Fibroblast of pulmonary artery (primary cell): ENCODE results near the gene CNTN2.

Experiments used
- DNase-seq: peaks from one replicate; pipeline ENCODE4 v3.0.0-alpha.2; 2010; ENCODE audit warnings: low read depth
- H3K4me3 ChIP-seq: replicated peaks from 2 replicates; pipeline ENCODE4 v1.5.1; 2011; ENCODE audit warnings: low read depth, mild to moderate bottlenecking, control low read depth, low read length, moderate library complexity
- TF ChIP-seq, protein P1 (sequence below): IDR thresholded peaks from 2 replicates; pipeline ENCODE4 v1.5.1; 2011; ENCODE audit warnings: mild to moderate bottlenecking, control low read depth, low read length, inconsistent platforms; ENCODE audit errors: missing control alignments

The CNTN2 gene

DNA sequence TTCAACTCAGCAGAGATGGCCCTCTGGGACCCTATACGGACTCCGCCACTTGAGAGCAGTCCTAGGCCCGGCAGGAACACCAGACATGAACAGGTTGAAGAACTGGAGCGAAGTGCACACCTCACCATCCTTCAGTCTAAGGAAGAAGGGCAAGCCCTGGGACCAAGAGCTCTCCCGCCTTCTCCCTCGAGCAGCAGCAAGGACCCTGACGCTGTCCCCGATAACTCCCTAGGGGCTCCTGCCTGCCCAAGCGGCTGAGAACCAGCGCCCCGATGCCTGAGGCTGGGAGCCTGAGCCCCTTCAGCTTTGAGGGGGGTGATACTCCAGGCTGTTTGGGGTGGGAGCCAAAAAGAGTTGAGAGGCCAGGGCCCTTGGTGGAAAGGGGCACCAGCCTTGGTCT lies 31.1 kb downstream of the CNTN2 start:
- H3K4me3 ChIP-seq: no peak overlapping the region
- TF ChIP-seq, protein P1, sequence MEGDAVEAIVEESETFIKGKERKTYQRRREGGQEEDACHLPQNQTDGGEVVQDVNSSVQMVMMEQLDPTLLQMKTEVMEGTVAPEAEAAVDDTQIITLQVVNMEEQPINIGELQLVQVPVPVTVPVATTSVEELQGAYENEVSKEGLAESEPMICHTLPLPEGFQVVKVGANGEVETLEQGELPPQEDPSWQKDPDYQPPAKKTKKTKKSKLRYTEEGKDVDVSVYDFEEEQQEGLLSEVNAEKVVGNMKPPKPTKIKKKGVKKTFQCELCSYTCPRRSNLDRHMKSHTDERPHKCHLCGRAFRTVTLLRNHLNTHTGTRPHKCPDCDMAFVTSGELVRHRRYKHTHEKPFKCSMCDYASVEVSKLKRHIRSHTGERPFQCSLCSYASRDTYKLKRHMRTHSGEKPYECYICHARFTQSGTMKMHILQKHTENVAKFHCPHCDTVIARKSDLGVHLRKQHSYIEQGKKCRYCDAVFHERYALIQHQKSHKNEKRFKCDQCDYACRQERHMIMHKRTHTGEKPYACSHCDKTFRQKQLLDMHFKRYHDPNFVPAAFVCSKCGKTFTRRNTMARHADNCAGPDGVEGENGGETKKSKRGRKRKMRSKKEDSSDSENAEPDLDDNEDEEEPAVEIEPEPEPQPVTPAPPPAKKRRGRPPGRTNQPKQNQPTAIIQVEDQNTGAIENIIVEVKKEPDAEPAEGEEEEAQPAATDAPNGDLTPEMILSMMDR: no peak
- DNase-seq: no peak

DNA sequence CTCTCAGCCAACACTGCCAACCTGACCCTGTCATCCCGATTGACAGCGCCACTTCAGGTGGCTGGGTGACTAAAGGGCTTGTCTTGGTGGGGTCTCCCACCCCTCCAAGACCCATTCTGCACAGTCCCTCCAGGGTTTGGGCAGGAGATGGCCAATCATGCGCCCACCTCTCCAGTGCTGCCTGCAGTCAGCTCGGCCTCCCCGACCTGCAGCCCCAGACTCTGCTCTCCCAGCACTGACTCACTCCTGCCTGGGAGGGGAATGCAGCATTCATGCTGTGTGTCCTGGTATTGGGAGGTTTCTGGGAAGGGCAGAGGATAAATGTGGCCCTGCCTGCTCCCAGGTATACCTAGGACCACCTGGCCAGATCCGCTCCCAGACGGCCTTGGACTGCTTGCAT lies 31.5 kb downstream of the CNTN2 start:
- no peak overlapping the region for H3K4me3 ChIP-seq
- no peak for DNase-seq
- TF ChIP-seq, protein P1: no peak

DNA sequence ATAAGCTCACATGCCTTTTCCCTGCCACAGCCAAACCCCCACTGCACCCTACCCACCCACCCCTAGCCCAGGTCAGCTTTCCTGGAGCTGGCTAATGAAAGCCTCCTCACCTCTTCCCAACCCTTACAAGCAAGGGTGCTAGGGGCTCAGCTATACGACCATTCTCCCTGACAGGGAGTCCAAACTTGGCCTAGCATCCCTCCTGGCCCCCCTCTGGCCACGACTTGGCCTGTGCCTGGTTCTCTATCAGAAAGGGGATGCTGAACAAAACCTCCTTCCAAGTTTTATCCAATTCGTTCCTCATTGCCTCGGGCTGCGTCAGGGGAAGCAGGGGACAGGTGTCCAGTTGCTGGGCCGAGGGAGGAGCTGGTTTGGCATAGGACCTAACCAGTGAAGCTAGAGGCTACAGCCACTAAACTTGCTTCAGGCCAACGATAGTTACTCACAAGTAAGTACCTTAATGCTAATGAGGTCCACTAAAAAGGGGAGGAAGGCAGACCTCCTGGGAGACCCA lies 32.7 kb downstream of the CNTN2 start:
- TF ChIP-seq, protein P1: no peak
- DNase-seq: no peak
- H3K4me3 ChIP-seq: no peak overlapping the region

DNA sequence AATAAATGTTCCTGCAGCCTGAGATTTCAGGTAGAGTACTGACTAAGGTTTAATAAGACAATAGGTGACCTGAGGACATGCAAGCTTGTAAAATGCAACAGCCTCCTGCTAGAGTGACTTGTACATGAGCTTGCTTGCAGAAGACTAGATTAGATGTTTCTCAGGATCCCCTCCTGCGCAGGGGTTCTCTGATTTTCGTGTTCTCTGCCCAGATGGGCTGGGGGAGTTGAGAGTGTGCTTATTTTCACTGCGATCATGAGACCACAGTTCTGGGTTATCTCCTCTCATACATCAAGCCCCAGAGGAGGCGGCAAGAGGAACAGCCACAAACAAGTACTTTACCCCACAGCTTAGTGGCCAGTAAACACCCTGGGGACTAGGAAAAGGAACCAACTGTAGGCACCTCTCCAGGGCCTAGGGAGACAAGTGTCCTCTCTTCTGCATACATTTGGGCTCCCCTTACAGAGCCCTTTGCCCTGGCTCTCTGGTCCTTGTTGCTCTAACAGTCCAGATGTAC lies 33.3 kb downstream of the CNTN2 start:
- DNase-seq: no peak
- TF ChIP-seq, protein P1: no peak
- H3K4me3 ChIP-seq: no peak overlapping the region

DNA sequence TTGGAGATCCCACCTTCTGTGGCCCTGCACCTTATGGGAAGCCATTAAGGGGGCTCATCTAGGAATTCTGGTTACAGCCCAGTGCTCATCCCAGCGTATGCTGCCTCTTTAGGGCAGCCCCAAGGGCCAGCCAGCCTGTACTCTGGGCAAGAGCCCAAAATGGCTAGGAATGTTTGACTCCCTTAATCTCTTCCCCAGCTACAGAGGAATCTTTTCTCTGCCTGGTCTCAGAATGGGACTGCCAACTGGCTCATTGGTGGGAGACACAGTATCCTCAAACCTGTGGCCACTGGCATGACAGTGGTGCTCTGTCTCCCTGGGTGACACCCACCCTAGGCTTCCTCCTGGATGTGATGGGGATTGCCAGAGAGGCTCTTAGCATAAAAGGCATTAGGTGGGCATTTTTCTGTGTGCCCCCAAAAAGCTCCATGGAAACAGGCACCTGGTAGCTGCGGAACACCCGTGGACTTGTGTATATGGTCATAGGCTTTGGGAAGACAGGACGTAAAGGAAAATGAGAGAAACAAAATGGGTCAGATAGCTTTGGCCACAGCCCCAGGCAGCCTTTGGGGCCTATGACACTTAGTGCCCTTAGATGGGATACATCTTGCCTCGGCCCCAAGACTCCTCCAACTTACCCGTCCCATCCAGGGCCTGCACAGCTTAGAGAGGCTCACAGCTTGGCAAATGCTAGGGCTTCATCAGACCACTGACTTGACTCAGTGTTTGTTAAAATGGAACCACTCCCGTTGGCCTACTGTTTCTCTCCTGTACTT lies 34.3 kb downstream of the CNTN2 start:
- peak; percentile 4 for DNase-seq
- no peak overlapping the region for H3K4me3 ChIP-seq
- TF ChIP-seq, protein P1: no peak

DNA sequence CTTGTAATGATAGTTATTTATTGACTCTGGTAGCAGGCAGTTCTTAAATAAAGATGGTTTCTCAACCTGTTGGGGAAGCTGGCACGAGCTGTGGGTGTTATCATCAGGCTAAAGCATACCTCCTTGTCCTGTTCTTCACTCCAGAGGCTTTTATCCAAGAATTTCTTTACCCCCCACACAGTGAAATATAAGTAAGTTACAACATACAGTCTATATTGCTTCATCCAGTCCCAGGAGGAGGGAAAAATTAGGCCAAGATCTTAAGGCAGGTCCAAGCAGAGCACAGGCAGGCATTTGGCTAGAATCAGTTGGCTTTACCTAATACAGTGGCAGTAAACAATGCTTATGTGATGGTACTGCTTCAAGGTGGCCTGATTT lies 34.9 kb downstream of the CNTN2 start:
- TF ChIP-seq, protein P1: no peak
- DNase-seq: peak; percentile 54
- no peak overlapping the region for H3K4me3 ChIP-seq
